OCI-LY7 (cell line): ENCODE measurements around the gene ZNRF1. TPM values are rescaled to one million over a fixed set of nuclear protein-coding genes. Genes with fewer than 3 reads are reported as not detected.

Experiments used
- BruUV-seq: library from RNA; stranded (reverse); fragments of 400-500 nt; replicated peaks from 2 replicates; lab custom pipeline; 2021; lab: Mats Ljungman, UMichigan
- CTCF ChIA-PET: fragments of 300-600 bp; sonication (Branson Sonifier 250); formaldehyde crosslinking; loops from one replicate; lab custom pipeline; 2022; ENCODE audit warnings: antibody characterized with exemption; ENCODE audit not compliant: unreplicated experiment; lab: Charles Lee
- POLR2A ChIA-PET: fragments of 300-600 bp; sonication (Branson Sonifier 250); formaldehyde crosslinking; loops from one replicate; lab custom pipeline; 2022; ENCODE audit warnings: antibody characterized with exemption; lab: Charles Lee
- DNase-seq: peaks from one replicate; pipeline ENCODE4 v3.0.0-alpha.2; 2015; ENCODE audit warnings: low spot score
- H2AFZ ChIP-seq: fragments of 200-600 bp; sonication (generic), shearing (Covaris generic); 2 replicates; pipeline ENCODE4 v1.6.1; 2014; ENCODE audit warnings: mild to moderate bottlenecking, antibody characterized with exemption, low read length, moderate library complexity
- H3K27ac ChIP-seq: fragments of 200-600 bp; sonication (generic); 2 replicates; pipeline ENCODE4 v1.5.1; 2014; ENCODE audit warnings: mixed run types, low read depth, mild to moderate bottlenecking, moderate library complexity, low read length, inconsistent platforms; ENCODE audit not compliant: poor library complexity, severe bottlenecking
- H3K36me3 ChIP-seq: fragments of 200-600 bp; sonication (generic); 2 replicates; pipeline ENCODE4 v1.6.1; 2014; ENCODE audit warnings: mild to moderate bottlenecking, antibody characterized with exemption, low read length, moderate library complexity, mixed read lengths; ENCODE audit not compliant: insufficient read depth
- H3K4me1 ChIP-seq: fragments of 200-600 bp; sonication (generic); 2 replicates; pipeline ENCODE4 v1.5.1; 2014; ENCODE audit warnings: mild to moderate bottlenecking, low read length; ENCODE audit not compliant: insufficient read depth, poor library complexity, severe bottlenecking
- H3K4me2 ChIP-seq: fragments of 200-600 bp; sonication (generic); 2 replicates; pipeline ENCODE4 v1.6.1; 2014; ENCODE audit warnings: mild to moderate bottlenecking, low read length
- H3K4me3 ChIP-seq: fragments of 200-600 bp; sonication (generic); 2 replicates; pipeline ENCODE4 v1.5.1; 2014; ENCODE audit warnings: mild to moderate bottlenecking, low read depth, low read length; ENCODE audit not compliant: poor library complexity, severe bottlenecking
- H3K79me2 ChIP-seq: fragments of 200-600 bp; sonication (generic); 2 replicates; pipeline ENCODE4 v1.6.1; 2016; ENCODE audit warnings: low read depth, mild to moderate bottlenecking, low read length, moderate library complexity, mixed read lengths; ENCODE audit not compliant: insufficient read depth
- H3K9me2 ChIP-seq: fragments of 200-600 bp; sonication (generic); 2 replicates; pipeline ENCODE4 v1.6.1; 2016; ENCODE audit warnings: mild to moderate bottlenecking, low read length, mixed read lengths; ENCODE audit not compliant: insufficient read depth
- H3K9me3 ChIP-seq: fragments of 200-600 bp; sonication (generic); 2 replicates; pipeline ENCODE4 v1.6.1; 2014; ENCODE audit warnings: mild to moderate bottlenecking, mixed run types, low read length, mixed read lengths
- H4K20me1 ChIP-seq: fragments of 200-600 bp; sonication (generic); 2 replicates; pipeline ENCODE4 v1.6.1; 2014; ENCODE audit warnings: mild to moderate bottlenecking, antibody characterized with exemption, low read length, moderate library complexity, mixed read lengths; ENCODE audit not compliant: insufficient read depth
- CTCF ChIP-seq: fragments of 200-600 bp; sonication (generic); conservative IDR thresholded peaks from 2 replicates; pipeline ENCODE4 v1.5.1; 2014; ENCODE audit warnings: mild to moderate bottlenecking, antibody characterized with exemption, low read length, moderate library complexity, mixed read lengths
- EZH2phosphoT487 ChIP-seq: fragments of 200-600 bp; sonication (generic); IDR thresholded peaks from 2 replicates; pipeline ENCODE4 v1.6.1; 2018; ENCODE audit warnings: low read depth, borderline replicate concordance, mild to moderate bottlenecking, mixed run types, antibody characterized with exemption, low read length, moderate library complexity, mixed read lengths
- intact Hi-C: fragments of 100-400 bp; cut with micrococcal nuclease; formaldehyde crosslinking; loops from one replicate; pipeline ENCODE4 v1.10.0; 2022; ENCODE audit not compliant: unreplicated experiment
- total RNA-seq, 2 experiments: library from RNA; depleted of rRNA in 1 of 2; stranded (reverse); fragments of >200 nt in 1 of 2; shearing (Covaris generic) in 1 of 2; gene quantifications; 2 replicates each; pipeline ENCODE4 v1.2.3, GENCODE V29; 2014 to 2022

The ZNRF1 gene
- total RNA-seq, 2 experiments from 2014 or later: 11.8 to 23.7 TPM

GRCh38 chr16:75029854-75030253 lies 31.0 kb downstream of the ZNRF1 start:
- H3K36me3 ChIP-seq: no peaks in the 10 kb centered on the region
- no TSS peak for BruUV-seq
- no peaks in the 10 kb centered on the region for H3K9me3 ChIP-seq
- H3K4me2 ChIP-seq: no peak overlapping the region
- no peak for DNase-seq
- no peaks in the 10 kb centered on the region for H3K4me1 ChIP-seq
- TF ChIP-seq CTCF (no peak), EZH2phosphoT487 (no peak)
- no peak overlapping the region for H2AFZ ChIP-seq
- intact Hi-C loops: no loop called here
- H3K9me2 ChIP-seq: no peaks in the 10 kb centered on the region
- no peak overlapping the region for H3K27ac ChIP-seq
- ChIA-PET POLR2A (interaction anchor here (1.6 kb wide), 1 partner anchor 12 kb away, joined by 4 read pairs; no protein-coding TSS in a partner anchor), CTCF (no interaction called here)
- no peak overlapping the region for H3K4me3 ChIP-seq
- no peaks in the 10 kb centered on the region for H4K20me1 ChIP-seq
- H3K79me2 ChIP-seq: no peaks in the 10 kb centered on the region

GRCh38 chr16:75032655-75033054 lies 33.8 kb downstream of the ZNRF1 start:
- CTCF ChIA-PET: no interaction called here
- Histone ChIP-seq H3K9me3 (peaks cover under 1% of the 10 kb centered on the region; the same call in 1 of the 2 replicates), H3K36me3 (no peaks in the 10 kb centered on the region), H3K4me3 (no peak overlapping the region), H2AFZ (no peak overlapping the region), H3K4me1 (no peaks in the 10 kb centered on the region), H3K79me2 (no peaks in the 10 kb centered on the region), H3K4me2 (no peak overlapping the region), H4K20me1 (no peaks in the 10 kb centered on the region), H3K27ac (no peak overlapping the region), H3K9me2 (no peaks in the 10 kb centered on the region)
- no TSS peak for BruUV-seq
- no peak for DNase-seq
- TF ChIP-seq EZH2phosphoT487: no peak
- no peak for TF ChIP-seq CTCF
- POLR2A ChIA-PET: interaction anchor here (0.6 to 1.1 kb wide), 2 partner anchors 11 to 67 kb away, joined by 3 to 4 read pairs; no protein-coding TSS in a partner anchor
- intact Hi-C loops: no loop called here

GRCh38 chr16:75035410-75035968 lies 36.7 kb downstream of the ZNRF1 start:
- no peak overlapping the region for H2AFZ ChIP-seq
- H4K20me1 ChIP-seq: no peaks in the 10 kb centered on the region
- H3K27ac ChIP-seq: no peak overlapping the region
- peaks cover 11% of the 10 kb centered on the region for H3K9me3 ChIP-seq
- no peaks in the 10 kb centered on the region for H3K4me1 ChIP-seq
- intact Hi-C loops: no loop called here
- H3K36me3 ChIP-seq: peaks cover 3% of the 10 kb centered on the region; the same call in 1 of the 2 replicates
- POLR2A ChIA-PET: interaction anchor here (0.5 to 1.0 kb wide), 3 partner anchors 23 to 1028 kb away, joined by 3 read pairs; no protein-coding TSS in a partner anchor
- no peak for DNase-seq
- no peaks in the 10 kb centered on the region for H3K79me2 ChIP-seq
- TF ChIP-seq EZH2phosphoT487 (no peak), CTCF (no peak)
- H3K4me2 ChIP-seq: no peak overlapping the region
- no peak overlapping the region for H3K4me3 ChIP-seq
- no TSS peak for BruUV-seq
- CTCF ChIA-PET: no interaction called here
- H3K9me2 ChIP-seq: no peaks in the 10 kb centered on the region
